Measurements from ENCODE around the gene DAGLA.

The DAGLA gene

DNA sequence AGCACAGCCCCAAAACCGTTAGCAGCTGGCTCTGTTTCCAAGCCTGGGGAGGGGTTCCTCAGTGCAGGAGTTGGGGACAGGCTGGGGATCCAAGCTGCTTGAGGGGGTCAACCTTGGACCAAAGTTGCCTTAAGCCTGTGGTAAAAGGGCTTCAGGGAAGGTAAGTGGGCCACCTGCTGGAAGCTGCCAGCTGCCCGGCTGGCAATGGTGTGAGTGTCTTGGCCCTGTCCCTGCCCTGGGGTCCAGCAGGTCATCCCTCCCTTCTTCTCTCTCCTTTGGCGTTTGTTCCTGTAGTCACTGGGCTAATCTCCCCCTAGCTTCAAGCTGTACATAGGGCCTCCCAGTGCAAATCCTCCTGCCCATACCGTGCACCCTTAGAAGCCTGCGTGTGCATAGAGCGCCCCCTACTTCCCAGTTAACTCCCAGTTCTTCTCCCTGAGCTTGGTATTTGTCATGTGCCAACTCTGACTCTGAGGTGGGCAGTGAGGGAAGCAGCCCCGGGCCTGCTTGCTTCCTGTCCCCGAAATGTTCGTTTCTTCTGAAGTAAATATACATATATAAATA is 107.8 kb downstream of the DAGLA start:
- Histone ChIP-seq H3K36me3 (ENCODE audit: insufficient read depth, low read length) (peaks cover 62% of the 10 kb centered on the region), H3K4me3 (ENCODE audit: low read length) (no peak overlapping the region), H3K4me1 (ENCODE audit: insufficient read depth, low read length) (peaks cover 4% of the 10 kb centered on the region; the same call in 1 of the 2 replicates), H3K9me3 (ENCODE audit: insufficient read depth, low read depth, low read length) (no peaks in the 10 kb centered on the region), H3K27me3 (ENCODE audit: insufficient read depth, low read length) (no peaks in the 10 kb centered on the region), H3K27ac (ENCODE audit: low read depth, low read length) (no peak overlapping the region), H3K9ac (ENCODE audit: low read depth, low read length) (no peak overlapping the region)
- WGBS: 70% methylated on average over 6 of the region's 9 CpGs

DNA sequence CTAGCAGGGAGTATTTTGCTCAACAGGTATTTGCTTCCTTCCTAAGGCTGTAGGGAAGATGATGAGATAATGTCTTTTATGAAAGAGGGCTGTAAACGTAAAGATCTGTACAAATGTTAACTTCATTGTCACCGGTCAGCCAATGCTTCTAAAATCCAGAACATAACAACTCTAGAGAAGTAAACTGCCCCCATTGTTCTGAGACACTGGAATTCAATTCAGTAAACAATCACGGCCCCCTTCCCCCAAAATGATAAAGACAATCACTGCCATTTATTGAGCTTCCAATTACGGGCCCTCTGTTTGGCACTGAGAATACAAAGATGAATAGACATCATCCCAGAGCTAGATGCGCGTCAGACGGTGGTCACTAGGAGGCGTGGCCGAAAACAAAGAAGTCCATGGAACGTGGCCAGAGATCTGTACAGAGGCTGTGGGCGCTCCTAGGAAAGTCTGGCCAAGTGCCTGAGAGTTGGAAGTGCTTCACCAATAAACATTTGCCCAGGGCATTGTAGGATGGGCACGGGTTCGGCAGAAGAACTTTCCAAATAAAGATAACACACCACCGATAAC is 111.6 kb downstream of the DAGLA start:
- no peaks in the 10 kb centered on the region for H3K27me3 ChIP-seq (ENCODE audit: insufficient read depth, low read length)
- no peaks in the 10 kb centered on the region for H3K9me3 ChIP-seq (ENCODE audit: insufficient read depth, low read depth, low read length)
- peaks cover 62% of the 10 kb centered on the region for H3K36me3 ChIP-seq (ENCODE audit: insufficient read depth, low read length)
- H3K4me1 ChIP-seq (ENCODE audit: insufficient read depth, low read length): peaks cover 7% of the 10 kb centered on the region; the same call in 1 of the 2 replicates
- 10% methylated on average over 14 of the region's 14 CpGs for WGBS
- H3K27ac ChIP-seq (ENCODE audit: low read depth, low read length): peak overlapping the region; percentile 93
- H3K9ac ChIP-seq (ENCODE audit: low read depth, low read length): peak overlapping the region; percentile 99
- H3K4me3 ChIP-seq (ENCODE audit: low read length): peak overlapping the region; percentile 93

DNA sequence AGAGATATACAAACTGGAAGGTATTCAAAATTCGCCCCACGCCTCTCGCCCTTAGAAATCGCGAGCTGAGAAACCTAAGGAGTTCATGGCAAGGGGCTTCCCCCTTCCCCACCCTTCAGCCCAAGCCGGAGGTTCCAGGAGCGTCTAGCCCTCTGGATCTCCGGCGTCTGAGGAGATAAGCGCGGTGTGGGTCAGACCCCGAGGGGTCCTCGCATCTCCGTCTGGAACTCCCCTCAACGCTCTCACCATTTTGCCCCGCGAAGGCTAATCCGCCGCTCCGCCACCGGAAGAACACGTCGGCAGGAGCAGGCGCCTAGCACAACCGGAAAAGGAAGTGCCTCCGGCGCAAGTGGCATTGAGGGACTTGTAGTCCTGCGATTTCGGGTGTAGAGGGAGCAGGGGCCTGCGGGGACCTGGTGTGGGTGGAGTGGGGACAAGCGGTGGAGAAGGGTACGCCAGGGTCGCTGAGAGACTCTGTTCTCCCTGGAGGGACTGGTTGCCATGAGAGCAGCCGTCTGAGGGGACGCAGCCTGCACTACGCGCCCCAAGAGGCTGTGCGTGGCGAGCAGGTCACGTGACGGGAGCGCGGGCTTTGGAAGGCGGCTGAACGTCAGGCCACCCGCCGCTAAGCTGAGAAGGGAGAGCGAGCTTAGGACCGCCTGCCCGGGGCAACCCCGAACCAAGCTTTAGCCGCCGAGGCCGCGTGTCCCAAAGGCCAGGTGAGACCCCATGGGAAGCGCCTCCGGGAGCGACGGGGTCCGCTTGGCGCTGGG is 112.3 kb downstream of the DAGLA start, which contains the start of the genes FEN1 and TMEM258:
TSS of gene FEN1 (plus strand) at position 602 of the 773 bp plus-strand sequence. CDS start 2,451 bp downstream, outside the sequence.
TSS of gene TMEM258 (minus strand) at position 290 of the 773 bp plus-strand sequence. CDS start at position 249, 41 bp downstream.
- H3K27me3 ChIP-seq (ENCODE audit: insufficient read depth, low read length): no peaks in the 10 kb centered on the region
- no peaks in the 10 kb centered on the region for H3K9me3 ChIP-seq (ENCODE audit: insufficient read depth, low read depth, low read length)
- peaks cover 60% of the 10 kb centered on the region for H3K36me3 ChIP-seq (ENCODE audit: insufficient read depth, low read length)
- under 1% methylated on average over 61 of the region's 61 CpGs for WGBS
- peak within 1 kb of the TSS; percentile 93 for H3K27ac ChIP-seq (ENCODE audit: low read depth, low read length)
- H3K4me3 ChIP-seq (ENCODE audit: low read length): peak within 1 kb of the TSS; percentile 93
- peaks cover 7% of the 10 kb centered on the region; the same call in 1 of the 2 replicates for H3K4me1 ChIP-seq (ENCODE audit: insufficient read depth, low read length)
- peak within 1 kb of the TSS; percentile 99 for H3K9ac ChIP-seq (ENCODE audit: low read depth, low read length)

DNA sequence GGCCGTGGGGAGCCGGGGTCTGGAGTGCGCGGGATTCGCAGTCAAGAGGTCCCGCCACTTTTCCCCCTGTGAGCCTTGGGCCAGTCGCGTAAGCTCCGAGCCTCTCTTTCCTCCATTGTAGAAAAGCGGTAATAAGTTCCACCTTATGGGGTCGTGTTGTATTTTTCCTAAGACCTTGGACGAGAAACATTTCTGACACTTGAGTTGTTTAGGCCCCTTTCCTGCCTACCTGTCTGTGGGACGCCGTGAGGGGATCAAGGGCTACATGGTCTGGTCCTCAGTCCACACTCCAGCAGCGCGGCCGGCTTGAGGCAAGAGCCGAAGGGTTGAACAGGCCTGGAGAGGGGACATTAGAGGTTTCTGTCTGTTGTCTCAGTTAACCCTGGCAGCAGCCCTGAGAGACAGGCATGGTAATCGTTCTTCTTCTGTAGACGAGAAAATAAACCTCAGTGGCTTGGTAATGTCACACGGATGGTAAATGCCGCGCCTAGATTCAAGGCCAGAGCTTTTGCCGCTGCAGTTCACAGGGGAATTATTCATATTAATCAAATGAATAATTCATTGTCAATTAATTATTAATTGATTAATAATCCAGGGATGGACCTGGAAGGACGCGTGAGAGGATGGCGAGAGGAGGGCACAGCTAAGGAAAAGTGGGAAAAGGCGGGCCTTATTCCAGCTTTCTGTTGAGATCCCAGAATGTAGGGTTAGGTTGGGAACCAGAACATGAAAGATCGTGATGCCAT is 113.1 kb downstream of the DAGLA start:
- H3K27ac ChIP-seq (ENCODE audit: low read depth, low read length): peak overlapping the region; percentile 93
- H3K4me1 ChIP-seq (ENCODE audit: insufficient read depth, low read length): peaks cover 7% of the 10 kb centered on the region; the same call in 1 of the 2 replicates
- peak overlapping the region; percentile 93 for H3K4me3 ChIP-seq (ENCODE audit: low read length)
- no peaks in the 10 kb centered on the region for H3K27me3 ChIP-seq (ENCODE audit: insufficient read depth, low read length)
- peaks cover 56% of the 10 kb centered on the region for H3K36me3 ChIP-seq (ENCODE audit: insufficient read depth, low read length)
- WGBS: 7% methylated on average over 28 of the region's 29 CpGs
- peak overlapping the region; percentile 99 for H3K9ac ChIP-seq (ENCODE audit: low read depth, low read length)
- no peaks in the 10 kb centered on the region for H3K9me3 ChIP-seq (ENCODE audit: insufficient read depth, low read depth, low read length)

DNA sequence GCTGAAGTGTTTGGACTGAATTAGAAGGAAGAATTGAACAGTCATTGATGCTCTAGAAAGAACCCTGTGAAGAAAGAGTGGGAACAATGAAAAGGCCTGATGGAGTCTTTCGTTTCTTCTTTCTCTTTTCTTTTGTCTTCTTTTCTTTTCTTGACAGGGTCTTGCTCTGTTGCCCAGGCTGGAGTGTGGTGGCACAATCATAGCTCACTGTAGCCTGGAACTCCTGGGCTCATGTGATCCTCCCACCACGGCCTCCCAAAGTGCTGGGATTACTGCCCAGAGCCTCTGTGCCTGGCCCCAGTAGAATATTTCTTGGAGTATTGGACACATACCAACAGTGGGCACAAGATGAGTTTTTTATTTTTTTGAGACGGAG is 113.6 kb downstream of the DAGLA start:
- Histone ChIP-seq H3K4me1 (ENCODE audit: insufficient read depth, low read length) (peaks cover 7% of the 10 kb centered on the region; the same call in 1 of the 2 replicates), H3K4me3 (ENCODE audit: low read length) (peak overlapping the region; percentile 93), H3K9me3 (ENCODE audit: insufficient read depth, low read depth, low read length) (no peaks in the 10 kb centered on the region), H3K27me3 (ENCODE audit: insufficient read depth, low read length) (no peaks in the 10 kb centered on the region), H3K27ac (ENCODE audit: low read depth, low read length) (no peak overlapping the region), H3K9ac (ENCODE audit: low read depth, low read length) (peak overlapping the region; percentile 99), H3K36me3 (ENCODE audit: insufficient read depth, low read length) (peaks cover 55% of the 10 kb centered on the region)
- 83% methylated on average over 3 of the region's 3 CpGs for WGBS

DNA sequence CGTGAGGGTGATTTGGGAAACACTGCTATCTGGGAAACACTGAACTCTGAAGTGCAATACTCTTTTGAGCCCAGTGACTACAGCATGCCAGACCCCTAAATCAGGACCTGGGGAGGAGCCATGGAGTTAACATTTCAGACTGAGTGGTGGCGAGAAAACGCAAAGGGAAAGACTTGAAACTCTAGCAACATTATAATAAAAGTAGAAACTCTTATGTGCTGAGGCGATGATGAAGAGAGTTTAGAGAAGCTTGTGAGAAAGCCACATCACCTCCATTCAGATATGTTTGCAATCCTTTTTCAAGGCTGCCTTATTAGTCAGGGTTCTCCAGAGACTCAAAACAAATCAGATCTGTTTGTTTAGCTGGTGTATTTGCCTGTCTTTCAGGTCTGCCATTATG is 114.4 kb downstream of the DAGLA start:
- no peaks in the 10 kb centered on the region for H3K9me3 ChIP-seq (ENCODE audit: insufficient read depth, low read depth, low read length)
- H3K4me1 ChIP-seq (ENCODE audit: insufficient read depth, low read length): peaks cover 7% of the 10 kb centered on the region; the same call in 1 of the 2 replicates
- no peak overlapping the region for H3K27ac ChIP-seq (ENCODE audit: low read depth, low read length)
- H3K36me3 ChIP-seq (ENCODE audit: insufficient read depth, low read length): peaks cover 54% of the 10 kb centered on the region
- H3K27me3 ChIP-seq (ENCODE audit: insufficient read depth, low read length): no peaks in the 10 kb centered on the region
- WGBS: 99% methylated on average over 2 of the region's 4 CpGs
- no peak overlapping the region for H3K4me3 ChIP-seq (ENCODE audit: low read length)
- H3K9ac ChIP-seq (ENCODE audit: low read depth, low read length): no peak overlapping the region

DNA sequence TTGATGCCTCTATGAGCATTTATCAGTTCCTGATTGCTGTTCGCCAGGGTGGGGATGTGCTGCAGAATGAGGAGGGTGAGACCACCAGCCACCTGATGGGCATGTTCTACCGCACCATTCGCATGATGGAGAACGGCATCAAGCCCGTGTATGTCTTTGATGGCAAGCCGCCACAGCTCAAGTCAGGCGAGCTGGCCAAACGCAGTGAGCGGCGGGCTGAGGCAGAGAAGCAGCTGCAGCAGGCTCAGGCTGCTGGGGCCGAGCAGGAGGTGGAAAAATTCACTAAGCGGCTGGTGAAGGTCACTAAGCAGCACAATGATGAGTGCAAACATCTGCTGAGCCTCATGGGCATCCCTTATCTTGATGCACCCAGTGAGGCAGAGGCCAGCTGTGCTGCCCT is 115.3 kb downstream of the DAGLA start:
- Histone ChIP-seq H3K4me1 (ENCODE audit: insufficient read depth, low read length) (peaks cover 7% of the 10 kb centered on the region; the same call in 1 of the 2 replicates), H3K36me3 (ENCODE audit: insufficient read depth, low read length) (peaks cover 54% of the 10 kb centered on the region), H3K9me3 (ENCODE audit: insufficient read depth, low read depth, low read length) (no peaks in the 10 kb centered on the region), H3K27me3 (ENCODE audit: insufficient read depth, low read length) (no peaks in the 10 kb centered on the region), H3K4me3 (ENCODE audit: low read length) (no peak overlapping the region), H3K9ac (ENCODE audit: low read depth, low read length) (no peak overlapping the region), H3K27ac (ENCODE audit: low read depth, low read length) (no peak overlapping the region)
- 96% methylated on average over 12 of the region's 12 CpGs for WGBS

DNA sequence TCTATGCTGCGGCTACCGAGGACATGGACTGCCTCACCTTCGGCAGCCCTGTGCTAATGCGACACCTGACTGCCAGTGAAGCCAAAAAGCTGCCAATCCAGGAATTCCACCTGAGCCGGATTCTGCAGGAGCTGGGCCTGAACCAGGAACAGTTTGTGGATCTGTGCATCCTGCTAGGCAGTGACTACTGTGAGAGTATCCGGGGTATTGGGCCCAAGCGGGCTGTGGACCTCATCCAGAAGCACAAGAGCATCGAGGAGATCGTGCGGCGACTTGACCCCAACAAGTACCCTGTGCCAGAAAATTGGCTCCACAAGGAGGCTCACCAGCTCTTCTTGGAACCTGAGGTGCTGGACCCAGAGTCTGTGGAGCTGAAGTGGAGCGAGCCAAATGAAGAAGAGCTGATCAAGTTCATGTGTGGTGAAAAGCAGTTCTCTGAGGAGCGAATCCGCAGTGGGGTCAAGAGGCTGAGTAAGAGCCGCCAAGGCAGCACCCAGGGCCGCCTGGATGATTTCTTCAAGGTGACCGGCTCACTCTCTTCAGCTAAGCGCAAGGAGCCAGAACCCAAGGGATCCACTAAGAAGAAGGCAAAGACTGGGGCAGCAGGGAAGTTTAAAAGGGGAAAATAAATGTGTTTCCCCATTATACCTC is 115.8 kb downstream of the DAGLA start:
- no peak overlapping the region for H3K9ac ChIP-seq (ENCODE audit: low read depth, low read length)
- H3K4me1 ChIP-seq (ENCODE audit: insufficient read depth, low read length): peaks cover 7% of the 10 kb centered on the region; the same call in 1 of the 2 replicates
- no peak overlapping the region for H3K4me3 ChIP-seq (ENCODE audit: low read length)
- H3K27ac ChIP-seq (ENCODE audit: low read depth, low read length): no peak overlapping the region
- 96% methylated on average over 18 of the region's 18 CpGs for whole genome bisulfite sequencing
- peaks cover 56% of the 10 kb centered on the region for H3K36me3 ChIP-seq (ENCODE audit: insufficient read depth, low read length)
- H3K27me3 ChIP-seq (ENCODE audit: insufficient read depth, low read length): no peaks in the 10 kb centered on the region
- H3K9me3 ChIP-seq (ENCODE audit: insufficient read depth, low read depth, low read length): no peaks in the 10 kb centered on the region
